ENCODE measurements around the gene PLXDC1.
A peak's percentile ranks its signal among the peaks of the same experiment; 100 is the strongest.

GRCh38 chr17:39174920-39175694, 23.7 kb upstream of the PLXDC1 start:
- no peak for TF ChIP-seq POLR2A (IDR thresholded peaks at IDR 0.05)
- TF ChIP-seq, protein P1, sequence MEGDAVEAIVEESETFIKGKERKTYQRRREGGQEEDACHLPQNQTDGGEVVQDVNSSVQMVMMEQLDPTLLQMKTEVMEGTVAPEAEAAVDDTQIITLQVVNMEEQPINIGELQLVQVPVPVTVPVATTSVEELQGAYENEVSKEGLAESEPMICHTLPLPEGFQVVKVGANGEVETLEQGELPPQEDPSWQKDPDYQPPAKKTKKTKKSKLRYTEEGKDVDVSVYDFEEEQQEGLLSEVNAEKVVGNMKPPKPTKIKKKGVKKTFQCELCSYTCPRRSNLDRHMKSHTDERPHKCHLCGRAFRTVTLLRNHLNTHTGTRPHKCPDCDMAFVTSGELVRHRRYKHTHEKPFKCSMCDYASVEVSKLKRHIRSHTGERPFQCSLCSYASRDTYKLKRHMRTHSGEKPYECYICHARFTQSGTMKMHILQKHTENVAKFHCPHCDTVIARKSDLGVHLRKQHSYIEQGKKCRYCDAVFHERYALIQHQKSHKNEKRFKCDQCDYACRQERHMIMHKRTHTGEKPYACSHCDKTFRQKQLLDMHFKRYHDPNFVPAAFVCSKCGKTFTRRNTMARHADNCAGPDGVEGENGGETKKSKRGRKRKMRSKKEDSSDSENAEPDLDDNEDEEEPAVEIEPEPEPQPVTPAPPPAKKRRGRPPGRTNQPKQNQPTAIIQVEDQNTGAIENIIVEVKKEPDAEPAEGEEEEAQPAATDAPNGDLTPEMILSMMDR (IDR thresholded peaks at IDR 0.05), result peak; percentile 52 to 80 (median 70)

Measured in adrenal gland (tissue), 5 donors.